ENCODE measurements around the gene DDO. TPM values are rescaled to one million over a fixed set of nuclear protein-coding genes. Genes with fewer than 3 reads are reported as not detected.

The DDO gene
- total RNA-seq, 1 donor from 2014 or later, result not detected

DNA sequence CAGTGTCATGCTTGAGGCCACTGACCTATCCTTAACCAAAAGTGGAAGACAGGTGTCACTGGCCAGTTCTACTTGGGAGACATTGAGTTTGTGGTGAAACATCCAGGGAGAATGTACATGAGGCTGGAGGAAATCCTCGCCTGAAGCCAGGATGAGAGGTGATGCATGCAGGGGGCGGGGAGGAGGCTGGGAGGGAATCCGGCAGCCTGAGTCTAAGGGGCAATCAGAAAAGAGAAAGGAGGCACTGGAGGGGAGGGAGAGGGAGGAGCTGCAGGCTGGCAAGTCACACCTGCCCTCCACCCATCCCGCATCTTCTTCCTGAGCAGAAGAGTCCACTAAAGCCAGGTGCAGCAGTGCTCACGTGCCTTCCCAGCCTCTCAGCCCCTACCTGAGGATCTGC, 14.9 kb upstream of the DDO start:
- Mint-ChIP-seq H3K36me3 (ENCODE audit: low read depth) (no peaks in the 10 kb centered on the region), H3K27me3 (peaks cover 8% of the 10 kb centered on the region), H3K27ac (no peak overlapping the region), H3K4me3 (no peak overlapping the region), H3K4me1 (no peaks in the 10 kb centered on the region), H3K9me3 (no peaks in the 10 kb centered on the region)
- DNase-seq (no peak), ATAC-seq (ENCODE audit: low read depth) (no peak)
- intact Hi-C loops (cut with micrococcal nuclease), result no loop called here
- ChIA-PET CTCF (no interaction called here), POLR2A (no interaction called here)
- TF ChIP-seq, protein P1, sequence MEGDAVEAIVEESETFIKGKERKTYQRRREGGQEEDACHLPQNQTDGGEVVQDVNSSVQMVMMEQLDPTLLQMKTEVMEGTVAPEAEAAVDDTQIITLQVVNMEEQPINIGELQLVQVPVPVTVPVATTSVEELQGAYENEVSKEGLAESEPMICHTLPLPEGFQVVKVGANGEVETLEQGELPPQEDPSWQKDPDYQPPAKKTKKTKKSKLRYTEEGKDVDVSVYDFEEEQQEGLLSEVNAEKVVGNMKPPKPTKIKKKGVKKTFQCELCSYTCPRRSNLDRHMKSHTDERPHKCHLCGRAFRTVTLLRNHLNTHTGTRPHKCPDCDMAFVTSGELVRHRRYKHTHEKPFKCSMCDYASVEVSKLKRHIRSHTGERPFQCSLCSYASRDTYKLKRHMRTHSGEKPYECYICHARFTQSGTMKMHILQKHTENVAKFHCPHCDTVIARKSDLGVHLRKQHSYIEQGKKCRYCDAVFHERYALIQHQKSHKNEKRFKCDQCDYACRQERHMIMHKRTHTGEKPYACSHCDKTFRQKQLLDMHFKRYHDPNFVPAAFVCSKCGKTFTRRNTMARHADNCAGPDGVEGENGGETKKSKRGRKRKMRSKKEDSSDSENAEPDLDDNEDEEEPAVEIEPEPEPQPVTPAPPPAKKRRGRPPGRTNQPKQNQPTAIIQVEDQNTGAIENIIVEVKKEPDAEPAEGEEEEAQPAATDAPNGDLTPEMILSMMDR (IDR thresholded peaks at IDR 0.05), result no peak

DNA sequence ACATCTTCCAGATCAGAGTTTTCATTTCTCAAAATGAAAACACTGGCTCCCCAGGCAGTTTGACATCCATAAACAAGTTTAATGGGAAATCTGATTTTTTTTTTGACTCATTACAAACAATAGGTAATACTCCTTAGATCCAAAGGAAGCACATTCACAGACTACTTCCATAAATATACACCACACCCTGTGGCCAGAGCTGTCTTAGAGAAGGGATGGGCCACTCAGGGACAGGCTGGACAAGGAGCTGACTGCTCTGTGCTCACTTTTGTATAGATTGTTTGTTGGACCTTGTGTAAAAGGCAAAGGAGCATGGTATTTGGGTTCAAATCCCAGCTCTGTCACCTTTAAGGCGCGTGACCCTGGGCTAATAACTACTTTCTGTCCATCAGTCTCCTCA, 12.8 kb upstream of the DDO start:
- intact Hi-C loops (cut with micrococcal nuclease), result no loop called here
- peaks cover 15% of the 10 kb centered on the region for H3K27me3 Mint-ChIP-seq
- H3K4me1 Mint-ChIP-seq, result no peaks in the 10 kb centered on the region
- TF ChIP-seq, protein P1 (IDR thresholded peaks at IDR 0.05), result no peak
- ATAC-seq (ENCODE audit: low read depth) (no peak), DNase-seq (no peak)
- no peak overlapping the region for H3K27ac Mint-ChIP-seq
- no peaks in the 10 kb centered on the region for H3K36me3 Mint-ChIP-seq (ENCODE audit: low read depth)
- CTCF ChIA-PET, result no interaction called here
- no peak overlapping the region for H3K4me3 Mint-ChIP-seq
- no peaks in the 10 kb centered on the region for H3K9me3 Mint-ChIP-seq
- POLR2A ChIA-PET, result no interaction called here

DNA sequence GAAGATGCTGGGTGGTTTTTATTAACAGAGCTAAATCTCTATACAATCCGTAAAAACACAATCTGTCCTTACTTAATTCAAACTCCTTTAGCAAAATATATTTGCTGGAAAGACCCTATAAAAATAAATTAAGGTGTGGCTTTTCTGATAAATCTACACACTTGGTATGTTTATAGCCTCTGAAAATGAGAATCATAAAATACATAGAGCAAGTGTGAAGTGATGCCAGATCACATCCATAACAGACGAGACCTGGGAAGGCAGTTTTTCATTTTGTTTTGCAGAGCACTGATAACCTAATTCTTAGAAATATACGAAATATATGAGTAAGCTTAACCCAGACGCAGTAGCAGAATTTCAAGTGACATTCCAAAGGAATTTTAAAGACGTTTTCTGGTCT, 10.4 kb upstream of the DDO start:
- TF ChIP-seq, protein P1 (IDR thresholded peaks at IDR 0.05), result no peak
- intact Hi-C loops (cut with micrococcal nuclease), result no loop called here
- Mint-ChIP-seq H3K4me3 (no peak overlapping the region), H3K27me3 (peaks cover 22% of the 10 kb centered on the region), H3K9me3 (peaks cover 8% of the 10 kb centered on the region), H3K36me3 (ENCODE audit: low read depth) (no peaks in the 10 kb centered on the region), H3K27ac (no peak overlapping the region), H3K4me1 (no peaks in the 10 kb centered on the region)
- POLR2A ChIA-PET, result no interaction called here
- DNase-seq (no peak), ATAC-seq (ENCODE audit: low read depth) (no peak)
- CTCF ChIA-PET, result no interaction called here

DNA sequence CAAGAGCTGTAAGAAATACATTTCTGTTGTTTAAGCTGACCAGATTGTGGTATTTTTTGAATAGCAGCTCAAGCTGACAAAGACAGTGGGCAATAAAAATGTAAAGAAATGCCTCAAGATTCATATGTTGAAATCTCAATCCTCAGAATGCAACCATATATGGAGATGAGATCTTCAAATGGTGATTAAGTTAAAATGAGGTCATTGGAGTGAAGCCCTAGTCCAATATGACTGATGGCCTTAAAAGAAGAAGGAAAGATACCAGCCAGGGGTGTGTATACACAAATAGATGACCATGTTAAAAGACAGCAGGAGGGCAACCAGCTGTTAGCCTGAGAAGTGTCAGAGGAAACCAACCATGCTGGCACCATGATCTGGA, 7.1 kb upstream of the DDO start:
- ChIA-PET CTCF (no interaction called here), POLR2A (no interaction called here)
- no peak for DNase-seq
- TF ChIP-seq, protein P1 (IDR thresholded peaks at IDR 0.05), result no peak
- Mint-ChIP-seq H3K9me3 (peaks cover 8% of the 10 kb centered on the region), H3K4me3 (no peak overlapping the region), H3K27me3 (peaks cover 26% of the 10 kb centered on the region), H3K4me1 (no peaks in the 10 kb centered on the region), H3K27ac (no peak overlapping the region), H3K36me3 (ENCODE audit: low read depth) (no peaks in the 10 kb centered on the region)
- intact Hi-C loops (cut with micrococcal nuclease), result no loop called here
- ATAC-seq (ENCODE audit: low read depth), result no peak

DNA sequence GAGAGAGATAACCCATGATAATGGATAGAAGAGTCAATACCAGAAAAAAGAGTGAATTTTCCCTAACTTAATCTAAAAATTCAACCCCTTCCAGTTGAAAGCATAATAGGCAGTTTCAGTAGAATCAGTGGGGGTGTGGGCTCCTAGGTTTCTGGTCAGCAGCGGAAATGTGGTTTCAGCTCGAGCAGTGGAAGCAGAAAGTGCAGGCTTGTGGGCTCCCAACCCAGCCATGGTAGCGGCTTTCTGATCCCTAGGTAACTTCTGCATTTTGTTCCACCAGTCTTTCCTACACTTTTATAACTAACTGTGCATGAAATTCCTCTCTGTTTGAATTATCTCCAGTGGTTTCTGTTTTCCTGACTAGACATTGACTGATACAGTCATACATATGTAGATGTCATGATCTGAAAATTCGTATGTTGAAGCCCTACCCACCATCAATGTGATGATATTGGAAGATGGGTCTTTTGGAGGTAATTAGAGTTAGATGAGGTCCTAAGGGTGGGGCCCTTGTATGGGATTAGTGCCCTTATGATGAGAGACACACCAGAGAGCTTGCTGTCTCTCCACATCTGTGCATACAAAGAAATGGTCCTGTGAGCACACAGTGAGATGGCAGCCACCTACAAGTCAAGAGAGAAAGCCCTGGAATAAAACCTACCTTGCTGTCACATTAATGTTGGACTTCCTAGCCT, 6.5 kb upstream of the DDO start:
- DNase-seq, result no peak
- ATAC-seq (ENCODE audit: low read depth), result no peak
- CTCF ChIA-PET, result no interaction called here

More for the DNA sequence above, 6.5 kb upstream of the DDO start:
- Mint-ChIP-seq H3K4me1 (no peaks in the 10 kb centered on the region), H3K9me3 (peaks cover 8% of the 10 kb centered on the region), H3K27ac (no peak overlapping the region), H3K36me3 (ENCODE audit: low read depth) (no peaks in the 10 kb centered on the region), H3K4me3 (no peak overlapping the region), H3K27me3 (peaks cover 24% of the 10 kb centered on the region)
- TF ChIP-seq, protein P1 (IDR thresholded peaks at IDR 0.05), result no peak
- POLR2A ChIA-PET, result no interaction called here
- intact Hi-C loops (cut with micrococcal nuclease), result no loop called here
